Measurements from ENCODE around the gene SOWAHC. TPM values are rescaled to one million over a fixed set of nuclear protein-coding genes. Genes with fewer than 3 reads are reported as not detected.

The SOWAHC gene
- total RNA-seq, 4 donors from 2014 or later: 40.6 to 99.5 (median 57.3) TPM

DNA sequence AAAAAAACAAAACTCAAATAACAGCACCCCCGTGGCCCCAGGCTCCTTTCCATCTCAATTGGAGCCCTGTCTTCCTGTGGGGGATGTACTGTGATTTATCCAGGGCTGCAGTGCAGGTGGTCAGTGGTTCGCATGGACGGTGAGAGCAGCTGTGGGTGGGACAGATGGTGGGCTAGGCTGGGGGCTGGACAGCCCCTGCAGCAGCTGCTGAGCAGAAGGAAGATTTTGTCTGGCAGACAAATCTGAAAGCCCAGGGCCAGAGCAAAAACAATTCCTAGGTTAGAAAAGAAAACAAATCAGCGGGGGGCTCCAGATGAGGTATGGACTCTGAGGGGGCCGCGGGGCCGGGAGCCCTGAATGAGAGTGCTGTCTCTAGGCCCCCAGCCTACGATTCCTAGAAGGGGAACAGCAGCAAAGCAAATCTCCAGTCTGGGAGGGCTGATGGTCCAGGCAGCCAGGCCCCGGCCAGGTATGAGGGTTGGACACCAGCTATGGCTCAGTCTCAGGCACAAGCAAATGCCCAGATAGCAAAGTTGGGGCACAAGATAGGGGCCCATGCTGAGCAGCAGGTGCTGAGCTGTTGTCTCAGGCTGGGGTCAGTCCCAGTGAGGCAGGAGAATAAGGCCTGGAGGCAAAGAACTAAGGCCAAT, 45.4 kb downstream of the SOWAHC start:
- intact Hi-C loops (cut with DNase I; ENCODE audit: low total_unique reads) (no loop called here), in situ Hi-C loops (cut with MboI; ENCODE audit: low pct_ligation_motif_present in 1 of 4, low pct_unique_long_range_greater_than_20kb in 1 of 4, low sequenced_read_pairs in 3 of 4) (no loop called here)
- WGBS, 2 donors (ENCODE audit: low coverage in 1 of 2): 70 to 75% methylated on average over 2 to 9 of the region's 9 CpGs
- DNase-seq: no peak
- no peak overlapping the region for H3K4me3 ChIP-seq
- no peaks in the 10 kb centered on the region for H3K36me3 ChIP-seq
- no peak overlapping the region for H3K27ac ChIP-seq
- TF ChIP-seq POLR2A (IDR thresholded peaks at IDR 0.05): no peak
- TF ChIP-seq, protein P1, sequence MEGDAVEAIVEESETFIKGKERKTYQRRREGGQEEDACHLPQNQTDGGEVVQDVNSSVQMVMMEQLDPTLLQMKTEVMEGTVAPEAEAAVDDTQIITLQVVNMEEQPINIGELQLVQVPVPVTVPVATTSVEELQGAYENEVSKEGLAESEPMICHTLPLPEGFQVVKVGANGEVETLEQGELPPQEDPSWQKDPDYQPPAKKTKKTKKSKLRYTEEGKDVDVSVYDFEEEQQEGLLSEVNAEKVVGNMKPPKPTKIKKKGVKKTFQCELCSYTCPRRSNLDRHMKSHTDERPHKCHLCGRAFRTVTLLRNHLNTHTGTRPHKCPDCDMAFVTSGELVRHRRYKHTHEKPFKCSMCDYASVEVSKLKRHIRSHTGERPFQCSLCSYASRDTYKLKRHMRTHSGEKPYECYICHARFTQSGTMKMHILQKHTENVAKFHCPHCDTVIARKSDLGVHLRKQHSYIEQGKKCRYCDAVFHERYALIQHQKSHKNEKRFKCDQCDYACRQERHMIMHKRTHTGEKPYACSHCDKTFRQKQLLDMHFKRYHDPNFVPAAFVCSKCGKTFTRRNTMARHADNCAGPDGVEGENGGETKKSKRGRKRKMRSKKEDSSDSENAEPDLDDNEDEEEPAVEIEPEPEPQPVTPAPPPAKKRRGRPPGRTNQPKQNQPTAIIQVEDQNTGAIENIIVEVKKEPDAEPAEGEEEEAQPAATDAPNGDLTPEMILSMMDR (IDR thresholded peaks at IDR 0.05): no peak
- TF ChIP-seq POLR2AphosphoS5 (IDR thresholded peaks at IDR 0.05): no peak
- no peak for TF ChIP-seq EP300 (IDR thresholded peaks at IDR 0.05; ENCODE audit: low read depth)
- H3K9me3 ChIP-seq: no peaks in the 10 kb centered on the region
- H3K27me3 ChIP-seq: no peaks in the 10 kb centered on the region
- H3K4me1 ChIP-seq: peaks cover 0 to 4% (median 0%) of the 10 kb centered on the region in 4 donors

DNA sequence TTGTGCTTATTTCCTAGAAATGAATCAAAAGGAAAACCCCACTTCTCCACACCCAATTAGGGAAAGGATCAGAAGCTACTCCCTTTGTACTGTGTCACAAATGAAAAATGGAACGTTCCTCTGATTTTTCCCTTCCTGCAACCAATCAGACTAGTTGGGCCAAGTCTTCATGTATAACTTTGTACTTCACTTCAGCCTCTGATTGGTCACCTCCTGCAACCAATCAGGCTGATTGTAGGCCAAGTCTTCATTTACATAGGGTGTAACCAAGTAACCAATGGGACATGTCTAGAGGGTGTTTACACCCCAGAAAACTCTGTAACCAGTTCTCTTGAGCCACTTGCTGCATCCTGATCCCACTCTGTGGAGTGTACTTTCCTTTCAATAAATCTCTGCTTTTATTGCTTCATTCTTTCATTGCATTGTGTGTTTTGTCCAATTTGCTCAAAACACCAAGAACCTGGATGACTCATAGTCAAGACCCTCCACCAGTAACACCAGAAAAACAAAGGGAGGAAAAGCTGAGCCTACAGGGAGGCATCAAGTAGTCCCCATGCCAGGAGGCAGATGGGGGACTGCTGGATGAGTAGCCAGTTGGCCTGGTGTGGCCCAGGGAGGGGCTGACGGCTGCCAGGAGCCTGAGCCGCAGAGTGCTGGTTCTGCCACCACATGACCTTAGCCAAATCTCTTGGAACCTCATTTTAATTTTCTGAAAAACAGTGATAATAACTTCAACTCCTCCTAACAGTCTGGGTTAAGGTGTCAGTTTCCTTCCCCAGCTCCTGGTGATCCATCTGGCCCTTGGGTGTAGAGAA, 46.1 kb downstream of the SOWAHC start:
- no peaks in the 10 kb centered on the region for H3K27me3 ChIP-seq
- 71% methylated on average over 3 of the region's 3 CpGs; no CpG with 5 or more reads in 1 of the 2 donors for WGBS, 2 donors (ENCODE audit: low coverage in 1 of 2)
- no peaks in the 10 kb centered on the region for H3K36me3 ChIP-seq
- H3K27ac ChIP-seq: no peak overlapping the region
- intact Hi-C loops (cut with DNase I; ENCODE audit: low total_unique reads): no loop called here
- TF ChIP-seq, protein P1 (IDR thresholded peaks at IDR 0.05): no peak
- TF ChIP-seq POLR2A (IDR thresholded peaks at IDR 0.05) (no peak), POLR2AphosphoS5 (IDR thresholded peaks at IDR 0.05) (no peak), EP300 (IDR thresholded peaks at IDR 0.05; ENCODE audit: low read depth) (no peak)
- no peak overlapping the region for H3K4me3 ChIP-seq
- no peak for DNase-seq
- in situ Hi-C loops (cut with MboI; ENCODE audit: low pct_ligation_motif_present in 1 of 4, low pct_unique_long_range_greater_than_20kb in 1 of 4, low sequenced_read_pairs in 3 of 4): no loop called here
- peaks cover 0 to 4% (median 0%) of the 10 kb centered on the region in 4 donors for H3K4me1 ChIP-seq
- no peaks in the 10 kb centered on the region for H3K9me3 ChIP-seq

DNA sequence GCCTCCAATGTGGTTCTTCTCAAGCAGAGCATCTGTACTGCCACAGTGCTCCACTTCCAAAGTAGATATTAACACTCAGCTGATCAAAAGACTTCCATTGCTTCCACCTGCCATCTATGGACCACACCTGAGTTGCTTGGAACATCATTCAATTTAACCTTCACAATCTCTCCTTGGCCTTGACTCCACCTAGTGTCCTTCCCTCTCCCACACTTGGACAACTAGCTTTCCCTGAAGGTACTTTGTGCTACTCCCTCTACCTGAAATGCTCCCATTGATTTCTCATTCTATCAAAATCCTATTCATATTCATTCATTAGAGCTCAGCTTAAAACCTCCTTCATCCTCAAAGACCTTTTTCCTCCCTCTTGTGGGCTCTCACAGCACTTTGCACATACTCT, 48.7 kb downstream of the SOWAHC start:
- Histone ChIP-seq H3K9me3 (no peaks in the 10 kb centered on the region), H3K4me1 (peaks cover 0 to 4% (median 0%) of the 10 kb centered on the region in 4 donors), H3K36me3 (no peaks in the 10 kb centered on the region), H3K4me3 (no peak overlapping the region), H3K27me3 (no peaks in the 10 kb centered on the region), H3K27ac (no peak overlapping the region)
- TF ChIP-seq POLR2A (IDR thresholded peaks at IDR 0.05): no peak
- TF ChIP-seq, protein P1 (IDR thresholded peaks at IDR 0.05): peak in 3 of 5 experiments; percentile 15 to 36 (median 21)
- in situ Hi-C loops (cut with MboI; ENCODE audit: low pct_ligation_motif_present in 1 of 4, low pct_unique_long_range_greater_than_20kb in 1 of 4, low sequenced_read_pairs in 3 of 4): no loop called here
- intact Hi-C loops (cut with DNase I; ENCODE audit: low total_unique reads): no loop called here
- no peak for DNase-seq

DNA sequence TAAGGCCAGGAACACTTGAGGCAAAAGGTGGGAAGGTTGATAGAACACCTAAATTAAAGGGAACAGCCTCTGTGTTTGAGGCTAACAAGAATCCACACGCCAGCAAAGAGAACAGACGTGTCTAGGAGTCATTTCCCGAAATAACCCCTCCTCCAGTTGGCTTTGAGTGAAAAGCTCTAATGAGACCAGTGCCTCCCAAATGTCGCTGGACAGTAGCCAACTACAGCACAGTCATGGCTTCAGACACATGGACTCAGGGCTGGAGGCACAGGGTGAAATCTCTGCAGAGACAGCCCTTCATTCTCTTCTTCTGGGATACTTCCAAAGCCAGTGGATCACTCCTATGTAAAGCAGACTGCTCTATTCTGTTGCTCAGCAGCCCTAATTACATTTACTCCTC, 49.6 kb downstream of the SOWAHC start:
- in situ Hi-C loops (cut with MboI; ENCODE audit: low pct_ligation_motif_present in 1 of 4, low pct_unique_long_range_greater_than_20kb in 1 of 4, low sequenced_read_pairs in 3 of 4): no loop called here
- peaks cover 0 to 4% (median 0%) of the 10 kb centered on the region in 4 donors for H3K4me1 ChIP-seq
- TF ChIP-seq POLR2AphosphoS5 (IDR thresholded peaks at IDR 0.05): no peak
- no peak overlapping the region for H3K4me3 ChIP-seq
- H3K9me3 ChIP-seq: no peaks in the 10 kb centered on the region
- no peak for DNase-seq
- H3K27ac ChIP-seq: no peak overlapping the region
- H3K36me3 ChIP-seq: no peaks in the 10 kb centered on the region
- H3K27me3 ChIP-seq: no peaks in the 10 kb centered on the region
- intact Hi-C loops (cut with DNase I; ENCODE audit: low total_unique reads): no loop called here
- 29% methylated on average over 4 of the region's 4 CpGs; no CpG with 5 or more reads in 1 of the 2 donors for WGBS, 2 donors (ENCODE audit: low coverage in 1 of 2)
